Stimulated activated CD4-positive, alpha-beta T cell treated with anti-CD3 and anti-CD28 coated beads, Interleukin-12 subunit alpha, Interleukin-12 subunit beta, amount 100 ng/mL, for 4 hours (primary cell): Measurements from ENCODE around the gene ABCC1.
"Not testable (repeated sequence)": the region's sequence is repeated elsewhere in the genome, so short reads cannot be mapped to it uniquely, and the experiment has no call there.

ENCODE experiments used
- DNase-seq: peaks from one replicate; pipeline ENCODE4 v3.0.0-alpha.2; 2020

Gene ABCC1

DNA sequence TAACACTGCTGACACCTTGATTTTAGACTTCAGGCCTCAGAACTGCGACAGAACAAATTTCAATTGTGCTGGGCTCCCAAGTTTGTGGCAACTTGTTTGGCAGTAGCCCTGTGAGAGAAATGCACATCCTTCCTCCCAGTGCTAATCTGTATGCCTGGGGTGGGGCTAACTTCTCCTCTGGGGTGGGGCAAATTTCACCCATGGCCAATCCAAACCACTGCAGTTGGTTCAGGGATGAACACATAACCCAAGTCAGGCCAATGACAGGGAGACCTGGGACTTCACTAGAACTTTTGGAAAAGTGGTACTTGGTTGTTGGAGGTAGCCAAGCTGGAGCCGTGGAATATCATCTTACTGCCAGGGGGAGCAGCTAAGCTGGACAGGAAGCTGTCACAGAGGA, 217.5 kb downstream of the ABCC1 start:
- DNase-seq, result no peak

DNA sequence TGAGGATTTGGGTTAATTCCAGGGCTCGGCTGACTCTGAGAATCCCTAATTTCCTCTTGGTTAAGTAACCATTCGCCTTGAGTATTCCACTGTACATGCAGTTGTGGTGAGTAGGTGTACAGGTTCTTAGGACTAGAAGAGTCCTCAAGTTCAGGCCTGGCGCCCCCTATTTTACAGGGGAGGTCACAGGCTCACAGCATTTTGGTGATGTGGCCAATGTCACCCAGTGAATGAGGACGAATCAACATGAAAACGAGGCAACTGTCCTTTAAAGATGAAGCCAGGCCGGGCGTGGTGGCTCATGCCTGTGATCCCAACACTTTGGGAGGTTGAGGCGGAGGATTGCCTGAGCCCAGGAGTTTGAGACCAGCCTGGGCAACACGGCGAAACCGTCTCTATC, 218.5 kb downstream of the ABCC1 start:
- no peak for DNase-seq

- no peak for DNase-seq
These were observed 219.0 kb downstream of the ABCC1 start for GRCh38 chr16:16168431-16168830.

- no peak for DNase-seq
These were observed 220.2 kb downstream of the ABCC1 start for GRCh38 chr16:16169615-16170014.

GRCh38 chr16:16171332-16171919, 222.0 kb downstream of the ABCC1 start:
- DNase-seq, result no peak

GRCh38 chr16:16172991-16173390, 223.6 kb downstream of the ABCC1 start:
- DNase-seq, result no peak

DNA sequence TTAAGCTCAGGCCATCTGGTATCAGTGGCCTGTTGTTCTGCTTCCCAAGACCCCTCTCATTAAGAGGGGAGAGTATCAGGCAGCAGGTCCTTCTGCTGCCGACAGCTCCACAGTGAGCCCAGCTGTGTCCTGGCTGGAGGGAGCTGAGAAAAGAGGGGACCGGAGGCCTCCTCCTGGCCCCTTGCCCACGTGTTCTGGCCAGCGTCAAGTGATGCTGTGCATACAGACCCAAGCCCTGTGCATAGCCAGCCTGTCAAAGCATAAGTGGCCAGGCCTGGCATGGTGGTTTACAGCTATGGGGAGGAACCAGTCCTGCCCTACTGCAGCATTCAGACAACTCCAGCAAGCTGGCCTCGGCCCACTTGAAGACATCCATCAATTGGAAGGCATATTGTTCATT, 225.9 kb downstream of the ABCC1 start:
- no peak for DNase-seq

GRCh38 chr16:16176328-16176727, 226.9 kb downstream of the ABCC1 start:
- no peak for DNase-seq

- DNase-seq, result no peak
These were observed 229.2 kb downstream of the ABCC1 start for GRCh38 chr16:16178455-16179162.

- DNase-seq, result not testable (repeated sequence)
These were observed 232.3 kb downstream of the ABCC1 start for GRCh38 chr16:16181748-16182147.

GRCh38 chr16:16182918-16183317, 233.5 kb downstream of the ABCC1 start:
- no peak for DNase-seq

- DNase-seq, result no peak
These were observed 234.1 kb downstream of the ABCC1 start for GRCh38 chr16:16183562-16183961.

DNA sequence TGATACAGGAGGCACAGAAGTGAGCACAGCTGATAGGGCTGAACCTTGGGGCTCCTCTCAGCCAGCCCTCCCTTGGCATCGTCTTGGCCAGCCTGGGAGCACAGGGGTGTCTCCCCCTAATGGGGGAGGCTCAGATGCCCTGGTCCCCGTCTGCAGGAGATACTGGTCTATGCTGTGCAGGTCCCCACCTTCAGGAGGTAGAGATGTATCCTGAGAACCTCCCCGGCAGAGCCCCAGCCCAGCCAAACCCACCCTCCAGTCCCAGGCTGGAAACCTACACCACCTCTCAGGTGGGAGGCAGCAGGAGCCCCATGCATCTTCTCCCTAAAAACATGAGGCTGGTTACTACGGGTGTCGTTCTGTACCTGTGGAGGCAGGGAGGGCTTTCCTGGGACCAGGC, 235.2 kb downstream of the ABCC1 start:
- no peak for DNase-seq

GRCh38 chr16:16185095-16185494, 235.7 kb downstream of the ABCC1 start:
- no peak for DNase-seq

DNA sequence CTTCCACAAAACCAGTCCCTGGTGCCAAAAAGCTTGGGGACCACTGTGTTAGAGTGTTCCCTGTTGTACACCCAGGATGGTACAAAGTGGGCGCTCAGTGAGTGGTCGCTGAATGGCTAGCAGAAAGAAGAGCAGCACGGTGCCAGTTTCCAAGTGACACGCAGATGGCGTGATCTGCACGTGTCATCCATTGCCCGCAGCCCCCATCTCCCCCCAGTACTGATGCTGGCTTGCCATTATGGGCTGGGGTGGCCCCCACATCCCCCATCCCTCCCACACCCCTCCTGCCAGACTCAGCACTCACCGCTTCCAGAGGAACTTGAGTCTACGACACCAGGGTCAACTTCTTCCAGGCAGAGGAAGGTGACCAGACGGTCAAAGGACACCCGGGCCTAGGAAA, 237.4 kb downstream of the ABCC1 start:
- DNase-seq, result no peak

GRCh38 chr16:16188827-16189226, 239.4 kb downstream of the ABCC1 start:
- no peak for DNase-seq

- no peak for DNase-seq
These were observed 240.4 kb downstream of the ABCC1 start for GRCh38 chr16:16189842-16190241.

GRCh38 chr16:16190546-16190945, 241.1 kb downstream of the ABCC1 start:
- no peak for DNase-seq

DNA sequence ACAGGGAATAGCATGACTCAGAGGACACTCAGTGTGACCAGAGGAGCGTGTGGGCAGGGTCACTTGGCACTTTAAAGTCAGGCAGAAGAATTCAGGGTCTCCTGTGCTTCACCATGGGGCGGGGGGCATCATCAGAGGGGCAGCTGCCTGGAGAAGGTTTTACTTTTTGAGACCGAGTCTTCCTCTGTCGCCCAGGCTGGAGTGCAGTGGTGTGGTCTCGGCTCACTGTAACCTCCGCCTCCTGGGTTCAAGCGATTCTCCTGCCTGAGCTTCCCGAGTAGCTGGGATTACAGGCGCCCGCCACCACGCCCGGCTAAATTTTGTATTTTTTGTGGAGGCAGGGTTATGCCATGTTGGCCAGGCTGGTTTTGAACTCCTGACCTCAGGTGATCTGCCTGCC, 241.6 kb downstream of the ABCC1 start:
- DNase-seq, result not testable (repeated sequence)

- no peak for DNase-seq
These were observed 242.2 kb downstream of the ABCC1 start for GRCh38 chr16:16191493-16192167.
